GM23338 (cell line): ENCODE measurements around the gene DMRTB1.

Source experiments
- CTCF ChIP-seq, 2 experiments: fragments of 200-600 bp in 1 of 2; sonication (generic) in 1 of 2; conservative IDR thresholded peaks; 2 replicates each; pipeline versions ENCODE4 v1.5.1 to v1.6.1; 2016 to 2017; ENCODE audit warnings: antibody characterized with exemption in 2 of 2, low read depth in 2 of 2, mild to moderate bottlenecking in 2 of 2, moderate library complexity in 1 of 2
- ETS1 ChIP-seq: IDR thresholded peaks from 2 replicates; pipeline ENCODE4 v1.6.1; 2016; ENCODE audit warnings: antibody characterized with exemption
- EZH2 ChIP-seq: fragments of 200-600 bp; sonication (generic); IDR thresholded peaks from one replicate; pipeline ENCODE4 v1.8.0; 2017; ENCODE audit warnings: antibody characterized with exemption, mild to moderate bottlenecking, low read depth; ENCODE audit not compliant: unreplicated experiment
- EZH2phosphoT487 ChIP-seq: fragments of 200-600 bp; sonication (generic); IDR thresholded peaks from one replicate; pipeline ENCODE4 v1.8.1; 2018; ENCODE audit warnings: antibody characterized with exemption; ENCODE audit not compliant: unreplicated experiment
- JUNB ChIP-seq: IDR thresholded peaks from one replicate; pipeline ENCODE4 v1.6.1; 2016; ENCODE audit warnings: antibody characterized with exemption; ENCODE audit not compliant: unreplicated experiment
- NANOG ChIP-seq: IDR thresholded peaks from 2 replicates; pipeline ENCODE4 v1.6.1; 2016; ENCODE audit warnings: antibody characterized with exemption, borderline replicate concordance
- POLR2AphosphoS5 ChIP-seq: IDR thresholded peaks from 2 replicates; pipeline ENCODE4 v1.6.1; 2016; ENCODE audit warnings: antibody characterized with exemption, low read depth
- REST ChIP-seq: IDR thresholded peaks from one replicate; pipeline ENCODE4 v1.6.1; 2018; ENCODE audit warnings: antibody characterized with exemption; ENCODE audit not compliant: unreplicated experiment
- STAT1 ChIP-seq: IDR thresholded peaks from one replicate; pipeline ENCODE4 v1.6.1; 2016; ENCODE audit warnings: antibody characterized with exemption; ENCODE audit not compliant: unreplicated experiment
- ZNF331 ChIP-seq: fragments of 250-450 bp; sonication (Bioruptor Pico); IDR thresholded peaks from 2 replicates; pipeline ENCODE4 v1.5.0; 2020; ENCODE audit warnings: low read depth, mild to moderate bottlenecking, moderate library complexity

DNA sequence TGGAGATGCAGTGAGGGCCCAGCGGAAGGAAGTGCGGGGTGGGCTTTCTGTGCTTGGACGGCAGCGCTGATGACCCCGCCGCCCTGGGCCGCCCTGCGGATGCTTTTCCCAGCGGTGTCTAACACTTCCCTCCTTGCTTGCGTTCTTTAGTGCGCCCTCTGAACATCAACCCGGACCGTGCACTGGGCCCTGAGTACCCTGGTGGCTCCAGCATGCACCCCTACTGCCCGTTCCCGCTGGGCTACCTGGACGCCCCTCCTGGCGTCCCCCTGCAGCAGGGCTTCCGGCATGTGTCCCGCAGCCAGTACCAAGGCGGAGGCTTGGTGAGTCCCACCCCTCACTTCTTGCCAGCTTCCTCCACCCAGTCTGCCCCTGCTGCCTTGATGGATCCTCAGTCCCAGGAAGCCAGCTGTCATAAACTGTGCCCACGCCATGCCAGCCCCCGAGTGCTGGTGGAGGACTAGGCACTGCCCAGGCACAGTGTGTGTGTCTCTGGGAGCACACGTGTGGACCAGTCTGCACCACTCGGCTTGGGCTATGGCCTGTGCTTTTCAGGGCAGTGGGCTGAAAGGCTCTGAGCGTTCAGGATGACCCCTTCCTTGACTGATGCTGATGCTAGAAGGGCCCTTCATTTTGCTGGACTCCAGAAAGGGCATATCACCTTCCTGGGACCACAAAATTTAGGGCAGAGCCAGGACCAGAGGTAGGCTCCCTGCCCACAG is 2.3 kb downstream of the DMRTB1 start:
- TF ChIP-seq CTCF (conservative IDR thresholded peaks at IDR 0.05; ENCODE audit: low read depth in 2 of 2) (no peak), EZH2 (no peak), ETS1 (no peak), EZH2phosphoT487 (no peak), POLR2AphosphoS5 (no peak), REST (no peak), STAT1 (no peak), JUNB (no peak), NANOG (no peak), ZNF331 (CRISPR knock-in tag) (no peak)
